Measurements from ENCODE around the gene ACTA1. TPM values are rescaled to one million over a fixed set of nuclear protein-coding genes. Genes with fewer than 3 reads are reported as not detected.

Gene ACTA1
- total and polyA plus RNA-seq, 2 of the 8 experiments (the other 6 are each of a cell fraction or from before 2014, with no cell fraction given), result 23.5 to 58.2 TPM

GRCh38 chr1:229479660-229480399, 45.9 kb upstream of the ACTA1 start:
- H3K36me3 ChIP-seq (ENCODE audit: control insufficient read depth in 2 of 4, insufficient read depth in 4 of 4, low read length in 3 of 4), result peaks cover 3 to 56% (median 22%) of the 10 kb centered on the region in 4 experiments
- H3K27me3 ChIP-seq (replicated peaks in 1 of 4; ENCODE audit: control insufficient read depth in 3 of 4, extremely low read depth in 1 of 4, insufficient read depth in 3 of 4, low read length in 3 of 4), result no peaks in the 10 kb centered on the region
- H4K91ac ChIP-seq (replicated peaks; ENCODE audit: insufficient read length, low read length), result no peak overlapping the region
- H3K9me3 ChIP-seq (ENCODE audit: insufficient read depth in 2 of 2, low read depth in 1 of 2, low read length in 1 of 2), result no peaks in the 10 kb centered on the region
- H4K5ac ChIP-seq (ENCODE audit: insufficient read length, low read depth, low read length), result no peak overlapping the region
- H4K8ac ChIP-seq (ENCODE audit: extremely low read depth, insufficient read depth, low read length), result no peak overlapping the region
- no peaks in the 10 kb centered on the region for H3K23me2 ChIP-seq (ENCODE audit: low read depth, low read length)
- 90% methylated on average over 10 of the region's 10 CpGs; no CpG with 5 or more reads in 1 of the 2 experiments for WGBS, 2 experiments (ENCODE audit: extremely low coverage in 1 of 2, insufficient coverage in 1 of 2, insufficient read length in 1 of 2, insufficient replicate concordance in 2 of 2, low coverage in 1 of 2, low lambda C conversion rate in 2 of 2, missing lambda C conversion rate in 1 of 2)
- no peak overlapping the region for H3K56ac ChIP-seq (replicated peaks; ENCODE audit: insufficient read length, low read depth, low read length)
- H2BK20ac ChIP-seq (ENCODE audit: low read length), result no peak overlapping the region
- no peak overlapping the region for H2BK12ac ChIP-seq (ENCODE audit: low read depth, low read length)
- H3K14ac ChIP-seq (ENCODE audit: insufficient read length), result no peak overlapping the region
- POLR2A ChIA-PET (ENCODE audit: partially characterized antibody), result interaction anchor here (0.6 to 2.0 kb wide), 2 partner anchors 28 to 170 kb away, joined by 4 to 6 read pairs; partner anchors contain the start of gene NUP133
- no peak overlapping the region for H2AK5ac ChIP-seq (ENCODE audit: low read depth, low read length)
- H2BK5ac ChIP-seq (ENCODE audit: low read depth, low read length), result no peak overlapping the region
- H3K18ac ChIP-seq (ENCODE audit: extremely low read depth, low read length), result no peak overlapping the region
- FAIRE-seq (no peak), DNase-seq (ENCODE audit: low read depth in 1 of 2, low spot score in 2 of 2) (no peak)
- no peak overlapping the region for H2BK15ac ChIP-seq (ENCODE audit: low read length)
- no peak overlapping the region for H3K4ac ChIP-seq (replicated peaks; ENCODE audit: insufficient read length, low read depth, low read length)
- H3K23ac ChIP-seq (ENCODE audit: insufficient read length), result no peak overlapping the region
- H3K79me1 ChIP-seq (ENCODE audit: low read depth, low read length), result no peaks in the 10 kb centered on the region
- no peaks in the 10 kb centered on the region for H3K79me2 ChIP-seq (ENCODE audit: control insufficient read depth in 1 of 2, insufficient read depth in 2 of 2, low read length in 2 of 2)
- no peak overlapping the region for H2BK120ac ChIP-seq (replicated peaks; ENCODE audit: low read depth, low read length)
- H3K4me1 ChIP-seq (replicated peaks in 1 of 4; ENCODE audit: control insufficient read depth in 3 of 4, insufficient read depth in 4 of 4, low read length in 3 of 4), result no peaks in the 10 kb centered on the region
- no peak overlapping the region for H3K4me3 ChIP-seq (ENCODE audit: extremely low read depth in 1 of 4, insufficient read depth in 2 of 4, low read depth in 3 of 4, low read length in 4 of 4)
- no peak overlapping the region for H3K27ac ChIP-seq (ENCODE audit: low read depth, low read length)
- H2AFZ ChIP-seq (ENCODE audit: low read length), result no peak overlapping the region
- CTCF ChIA-PET (ENCODE audit: partially characterized antibody), result interaction anchor here (0.5 to 6.6 kb wide), 7 partner anchors 9 to 228 kb away, joined by 3 to 69 read pairs (median 3); partner anchors contain the start of gene RAB4A
- no peak overlapping the region for H3K4me2 ChIP-seq (ENCODE audit: insufficient read depth in 1 of 2, low read depth in 2 of 2, low read length in 2 of 2)
- H3K9ac ChIP-seq (replicated peaks in 1 of 4; ENCODE audit: extremely low read depth in 1 of 4, low read depth in 3 of 4, low read length in 3 of 4), result no peak overlapping the region
- no peaks in the 10 kb centered on the region for H4K20me1 ChIP-seq (replicated peaks in 1 of 2; ENCODE audit: control insufficient read depth in 1 of 2, insufficient read depth in 2 of 2, low read length in 2 of 2)
- TF ChIP-seq POLR2A (IDR thresholded peaks at IDR 0.05; ENCODE audit: control extremely low read depth in 1 of 2, low read depth in 2 of 2, low read length in 2 of 2), result no peak
- no peak for TF ChIP-seq EP300 (IDR thresholded peaks at IDR 0.05; ENCODE audit: borderline replicate concordance in 1 of 2, low read depth in 2 of 2, low read length in 2 of 2)
- TF ChIP-seq CHD1 (IDR thresholded peaks at IDR 0.05; ENCODE audit: low read depth, low read length), result no peak
- TF ChIP-seq EZH2 (IDR thresholded peaks at IDR 0.05; ENCODE audit: low read depth, low read length, severe bottlenecking), result no peak
- no peak for TF ChIP-seq ATF3 (IDR thresholded peaks at IDR 0.05; ENCODE audit: insufficient read depth, low read depth, low read length)
- TF ChIP-seq, protein P1, sequence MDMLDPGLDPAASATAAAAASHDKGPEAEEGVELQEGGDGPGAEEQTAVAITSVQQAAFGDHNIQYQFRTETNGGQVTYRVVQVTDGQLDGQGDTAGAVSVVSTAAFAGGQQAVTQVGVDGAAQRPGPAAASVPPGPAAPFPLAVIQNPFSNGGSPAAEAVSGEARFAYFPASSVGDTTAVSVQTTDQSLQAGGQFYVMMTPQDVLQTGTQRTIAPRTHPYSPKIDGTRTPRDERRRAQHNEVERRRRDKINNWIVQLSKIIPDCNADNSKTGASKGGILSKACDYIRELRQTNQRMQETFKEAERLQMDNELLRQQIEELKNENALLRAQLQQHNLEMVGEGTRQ (IDR thresholded peaks at IDR 0.05; ENCODE audit: low read length), result no peak
- TF ChIP-seq CBX8 (IDR thresholded peaks at IDR 0.05; ENCODE audit: borderline replicate concordance, low read depth, low read length), result no peak
- TF ChIP-seq JUN (IDR thresholded peaks at IDR 0.05; ENCODE audit: low read depth, low read length), result no peak
- TF ChIP-seq TAF1 (IDR thresholded peaks at IDR 0.05; ENCODE audit: low read depth, low read length), result no peak
- TF ChIP-seq YY1 (IDR thresholded peaks at IDR 0.05; ENCODE audit: low read depth, low read length), result no peak
- TF ChIP-seq TEAD4 (IDR thresholded peaks at IDR 0.05; ENCODE audit: low read depth, low read length), result no peak

Measured in H1 (cell line).